Caco-2 (cell line): Measurements from ENCODE around the gene MTMR10. TPM values are rescaled to one million over a fixed set of nuclear protein-coding genes. Genes with fewer than 3 reads are reported as not detected.

ENCODE experiments used
- BruUV-seq: library from RNA; stranded (reverse); fragments of 400-500 nt; replicated peaks from 2 replicates; lab custom pipeline; 2021; lab: Mats Ljungman, UMichigan
- CTCF ChIA-PET: fragments of 300-600 bp; sonication (Branson Sonifier 250); formaldehyde crosslinking; loops from one replicate; lab custom pipeline; 2022; ENCODE audit warnings: antibody characterized with exemption; lab: Charles Lee
- POLR2A ChIA-PET: fragments of 300-600 bp; sonication (Branson Sonifier 250); formaldehyde crosslinking; loops from one replicate; lab custom pipeline; 2022; ENCODE audit warnings: antibody characterized with exemption; lab: Charles Lee
- DNase-seq, 2 experiments: peaks; one replicate each; pipeline versions ENCODE4 v3.0.0 to v3.0.0-alpha.2; 2020 to 2022
- H3K27me3 ChIP-seq: replicated peaks from 2 replicates; pipeline ENCODE4 v1.6.0; 2011; ENCODE audit warnings: low read length; ENCODE audit not compliant: control insufficient read depth, insufficient read depth
- H3K36me3 ChIP-seq: 2 replicates; pipeline ENCODE4 v1.5.1; 2011; ENCODE audit warnings: low read length; ENCODE audit not compliant: control insufficient read depth, insufficient read depth
- H3K4me1 ChIP-seq: fragments of 250-450 bp; sonication (Bioruptor Pico); 2 replicates; pipeline ENCODE4 v1.5.1; 2020; ENCODE audit warnings: mild to moderate bottlenecking
- H3K4me3 ChIP-seq: 2 replicates; pipeline ENCODE4 v1.5.1; 2011; ENCODE audit warnings: low read depth, mild to moderate bottlenecking, control low read depth, low read length
- H3K9me3 ChIP-seq: fragments of 250-450 bp; sonication (Bioruptor Pico); 2 replicates; pipeline ENCODE4 v1.5.1; 2020; ENCODE audit warnings: mild to moderate bottlenecking, moderate library complexity
- H3K27ac Mint-ChIP-seq: one replicate; pipeline ENCODE4 v1.8.0; 2022; ENCODE audit warnings: mixed read lengths; ENCODE audit not compliant: unreplicated experiment
- H3K27me3 Mint-ChIP-seq: one replicate; pipeline ENCODE4 v1.8.0; 2022; ENCODE audit warnings: mixed read lengths; ENCODE audit not compliant: insufficient read depth, unreplicated experiment
- H3K36me3 Mint-ChIP-seq: one replicate; pipeline ENCODE4 v1.8.0; 2022; ENCODE audit warnings: mild to moderate bottlenecking, mixed read lengths; ENCODE audit not compliant: insufficient read depth, unreplicated experiment
- H3K4me1 Mint-ChIP-seq: one replicate; pipeline ENCODE4 v1.8.0; 2022; ENCODE audit warnings: low read depth, mixed read lengths; ENCODE audit not compliant: unreplicated experiment
- H3K4me3 Mint-ChIP-seq: one replicate; pipeline ENCODE4 v1.8.0; 2022; ENCODE audit warnings: mild to moderate bottlenecking, moderate library complexity, mixed read lengths; ENCODE audit not compliant: unreplicated experiment
- H3K9me3 Mint-ChIP-seq: one replicate; pipeline ENCODE4 v1.8.0; 2022; ENCODE audit warnings: mixed read lengths; ENCODE audit not compliant: unreplicated experiment
- intact Hi-C: fragments of 100-400 bp; cut with micrococcal nuclease; formaldehyde crosslinking; loops from one replicate; pipeline ENCODE4 v1.10.0; 2022; ENCODE audit not compliant: unreplicated experiment
- total RNA-seq: library from RNA; stranded (reverse); gene quantifications from 2 replicates; pipeline ENCODE4 v1.2.3, GENCODE V29; 2022
- TF ChIP-seq, protein P1 (sequence below), 2 experiments: fragments of 200-600 bp in 1 of 2; IDR thresholded peaks; 1 replicate in 1 of 2; 2 replicates in 1 of 2; pipeline versions ENCODE4 v1.5.1 to v1.8.0; 2011 to 2022; ENCODE audit warnings: antibody characterized with exemption in 1 of 2, control low read depth in 1 of 2, inconsistent platforms in 1 of 2, low read depth in 1 of 2, low read length in 1 of 2, mild to moderate bottlenecking in 1 of 2, moderate library complexity in 1 of 2; ENCODE audit not compliant: insufficient read depth in 1 of 2, severe bottlenecking in 1 of 2, unreplicated experiment in 1 of 2

Gene MTMR10
- total RNA-seq, 1 experiment from 2014 or later = 33.2 TPM

- CTCF ChIA-PET = interaction anchor here (2.6 kb wide), 1 partner anchor 145 kb away, joined by 9 read pairs; no protein-coding TSS in a partner anchor
- Histone ChIP-seq H3K4me3 (no peak overlapping the region), H3K27me3 (no peaks in the 10 kb centered on the region), H3K4me1 (peaks cover 12% of the 10 kb centered on the region), H3K36me3 (no peaks in the 10 kb centered on the region; the same call in none of the 2 replicates), H3K9me3 (no peaks in the 10 kb centered on the region)
- H3K4me1 Mint-ChIP-seq = peaks cover 7% of the 10 kb centered on the region
- no TSS peak for BruUV-seq
- no peak overlapping the region for H3K4me3 Mint-ChIP-seq
- DNase-seq = no peak
- intact Hi-C loops = no loop called here
- no peaks in the 10 kb centered on the region for H3K9me3 Mint-ChIP-seq
- H3K27ac Mint-ChIP-seq = peak overlapping the region; percentile 13
- H3K27me3 Mint-ChIP-seq = no peaks in the 10 kb centered on the region
- peaks cover 62% of the 10 kb centered on the region for H3K36me3 Mint-ChIP-seq
- TF ChIP-seq, protein P1, sequence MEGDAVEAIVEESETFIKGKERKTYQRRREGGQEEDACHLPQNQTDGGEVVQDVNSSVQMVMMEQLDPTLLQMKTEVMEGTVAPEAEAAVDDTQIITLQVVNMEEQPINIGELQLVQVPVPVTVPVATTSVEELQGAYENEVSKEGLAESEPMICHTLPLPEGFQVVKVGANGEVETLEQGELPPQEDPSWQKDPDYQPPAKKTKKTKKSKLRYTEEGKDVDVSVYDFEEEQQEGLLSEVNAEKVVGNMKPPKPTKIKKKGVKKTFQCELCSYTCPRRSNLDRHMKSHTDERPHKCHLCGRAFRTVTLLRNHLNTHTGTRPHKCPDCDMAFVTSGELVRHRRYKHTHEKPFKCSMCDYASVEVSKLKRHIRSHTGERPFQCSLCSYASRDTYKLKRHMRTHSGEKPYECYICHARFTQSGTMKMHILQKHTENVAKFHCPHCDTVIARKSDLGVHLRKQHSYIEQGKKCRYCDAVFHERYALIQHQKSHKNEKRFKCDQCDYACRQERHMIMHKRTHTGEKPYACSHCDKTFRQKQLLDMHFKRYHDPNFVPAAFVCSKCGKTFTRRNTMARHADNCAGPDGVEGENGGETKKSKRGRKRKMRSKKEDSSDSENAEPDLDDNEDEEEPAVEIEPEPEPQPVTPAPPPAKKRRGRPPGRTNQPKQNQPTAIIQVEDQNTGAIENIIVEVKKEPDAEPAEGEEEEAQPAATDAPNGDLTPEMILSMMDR (IDR thresholded peaks at IDR 0.05; ENCODE audit: insufficient read depth in 1 of 2, low read depth in 1 of 2, low read length in 1 of 2, severe bottlenecking in 1 of 2, unreplicated experiment in 1 of 2) = no peak
- POLR2A ChIA-PET = no interaction called here
Measured at GRCh38 chr15:30984542-30984941, 6.9 kb downstream of the MTMR10 start.

DNA sequence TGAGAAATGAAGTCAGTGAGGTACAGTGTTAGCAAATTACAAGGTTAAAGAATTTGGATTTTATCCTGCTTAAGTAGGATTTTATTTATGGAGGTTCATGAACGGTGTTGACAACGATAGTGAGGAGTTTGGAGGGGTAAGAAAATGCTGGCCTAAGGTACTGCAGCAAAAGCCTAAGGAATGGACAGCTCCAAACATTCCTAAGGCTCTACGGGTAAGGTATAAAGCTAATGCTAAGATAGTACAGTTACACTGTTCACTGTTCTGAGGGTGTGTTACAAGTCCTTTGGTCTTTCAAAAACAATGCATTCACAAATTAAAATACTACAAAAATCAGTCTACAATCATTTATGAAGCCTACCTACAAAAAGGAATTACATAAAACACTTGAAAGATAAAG, 7.3 kb downstream of the MTMR10 start:
- H3K27ac Mint-ChIP-seq = no peak overlapping the region
- intact Hi-C loops = no loop called here
- peaks cover 7% of the 10 kb centered on the region for H3K4me1 Mint-ChIP-seq
- ChIA-PET CTCF (interaction anchor here (2.6 kb wide), 1 partner anchor 145 kb away, joined by 9 read pairs; no protein-coding TSS in a partner anchor), POLR2A (no interaction called here)
- no peak for DNase-seq
- no peaks in the 10 kb centered on the region for H3K9me3 ChIP-seq
- no peaks in the 10 kb centered on the region for H3K27me3 Mint-ChIP-seq
- H3K36me3 Mint-ChIP-seq = peaks cover 66% of the 10 kb centered on the region
- H3K4me3 ChIP-seq = no peak overlapping the region
- H3K4me1 ChIP-seq = peaks cover 7% of the 10 kb centered on the region
- H3K9me3 Mint-ChIP-seq = no peaks in the 10 kb centered on the region
- no peaks in the 10 kb centered on the region for H3K27me3 ChIP-seq
- BruUV-seq = no TSS peak
- H3K36me3 ChIP-seq = peaks cover 1% of the 10 kb centered on the region
- H3K4me3 Mint-ChIP-seq = no peak overlapping the region
- TF ChIP-seq, protein P1 (IDR thresholded peaks at IDR 0.05; ENCODE audit: insufficient read depth in 1 of 2, low read depth in 1 of 2, low read length in 1 of 2, severe bottlenecking in 1 of 2, unreplicated experiment in 1 of 2) = no peak

DNA sequence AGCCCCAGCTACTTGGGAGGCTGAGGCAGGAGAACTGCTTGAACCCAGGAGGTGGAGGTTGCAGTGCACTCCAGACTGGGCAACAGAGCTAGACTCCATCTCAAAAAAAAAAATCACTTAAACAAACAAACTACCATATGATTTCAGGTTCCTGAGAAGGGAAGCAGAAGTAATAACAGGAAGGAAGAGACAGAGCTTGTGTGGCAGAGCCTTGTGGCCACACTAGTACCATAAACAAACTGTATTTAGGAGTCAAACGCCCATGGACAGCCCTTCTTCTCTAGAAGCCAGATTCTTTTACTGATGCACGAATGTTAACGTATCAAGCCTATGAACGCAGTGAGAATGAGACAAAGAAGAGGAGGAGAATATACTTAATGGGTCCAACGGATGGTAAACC, 12.0 kb downstream of the MTMR10 start:
- Histone ChIP-seq H3K27me3 (no peaks in the 10 kb centered on the region), H3K4me3 (no peak overlapping the region), H3K36me3 (peaks cover 1% of the 10 kb centered on the region), H3K4me1 (peaks cover 5% of the 10 kb centered on the region; the same call in 1 of the 2 replicates), H3K9me3 (no peaks in the 10 kb centered on the region)
- CTCF ChIA-PET = no interaction called here
- Mint-ChIP-seq H3K4me3 (no peak overlapping the region), H3K27me3 (no peaks in the 10 kb centered on the region), H3K9me3 (no peaks in the 10 kb centered on the region), H3K4me1 (peaks cover 6% of the 10 kb centered on the region), H3K36me3 (peaks cover 43% of the 10 kb centered on the region), H3K27ac (no peak overlapping the region)
- intact Hi-C loops = no loop called here
- no peak for DNase-seq
- POLR2A ChIA-PET = interaction anchor here (1.2 kb wide), 1 partner anchor 9 kb away, joined by 3 read pairs; no protein-coding TSS in a partner anchor
- BruUV-seq = no TSS peak
- TF ChIP-seq, protein P1 (IDR thresholded peaks at IDR 0.05; ENCODE audit: insufficient read depth in 1 of 2, low read depth in 1 of 2, low read length in 1 of 2, severe bottlenecking in 1 of 2, unreplicated experiment in 1 of 2) = no peak
